Mesothelial cell of epicardium (in vitro differentiated cells): Measurements from ENCODE around the gene MACROD2. TPM values are rescaled to one million over a fixed set of nuclear protein-coding genes. Genes with fewer than 3 reads are reported as not detected.
A peak's percentile ranks its signal among the peaks of the same experiment; 100 is the strongest.

Source experiments
- DNase-seq, 2 experiments: peaks; one replicate each; pipeline ENCODE4 v3.0.0; 2021; ENCODE audit warnings: low spot score in 2 of 2; ENCODE audit not compliant: unreplicated experiment in 2 of 2
- H3K27ac Mint-ChIP-seq: 2 replicates; pipeline ENCODE4 v1.8.0; 2021; ENCODE audit warnings: mixed read lengths
- H3K27me3 Mint-ChIP-seq: 2 replicates; pipeline ENCODE4 v1.8.0; 2021; ENCODE audit warnings: low read depth, mixed read lengths
- H3K36me3 Mint-ChIP-seq: 2 replicates; pipeline ENCODE4 v1.8.0; 2021; ENCODE audit warnings: mixed read lengths
- H3K4me1 Mint-ChIP-seq: 2 replicates; pipeline ENCODE4 v1.8.0; 2021; ENCODE audit warnings: mixed read lengths
- H3K4me3 Mint-ChIP-seq: 2 replicates; pipeline ENCODE4 v1.8.0; 2021; ENCODE audit warnings: mild to moderate bottlenecking, moderate library complexity, mixed read lengths
- H3K9me3 Mint-ChIP-seq: 2 replicates; pipeline ENCODE4 v1.8.0; 2021; ENCODE audit warnings: mixed read lengths
- total RNA-seq: library from RNA; stranded (reverse); gene quantifications from 3 replicates; pipeline ENCODE4 v1.2.1, GENCODE V29; 2021
- TF ChIP-seq, protein P1 (sequence below): fragments of 200-600 bp; sonication (generic); IDR thresholded peaks from one replicate; pipeline ENCODE4 v1.5.0; 2021; ENCODE audit warnings: antibody characterized with exemption; ENCODE audit not compliant: unreplicated experiment

Gene MACROD2
- total RNA-seq, 1 donor from 2014 or later = 10.0 TPM

DNA sequence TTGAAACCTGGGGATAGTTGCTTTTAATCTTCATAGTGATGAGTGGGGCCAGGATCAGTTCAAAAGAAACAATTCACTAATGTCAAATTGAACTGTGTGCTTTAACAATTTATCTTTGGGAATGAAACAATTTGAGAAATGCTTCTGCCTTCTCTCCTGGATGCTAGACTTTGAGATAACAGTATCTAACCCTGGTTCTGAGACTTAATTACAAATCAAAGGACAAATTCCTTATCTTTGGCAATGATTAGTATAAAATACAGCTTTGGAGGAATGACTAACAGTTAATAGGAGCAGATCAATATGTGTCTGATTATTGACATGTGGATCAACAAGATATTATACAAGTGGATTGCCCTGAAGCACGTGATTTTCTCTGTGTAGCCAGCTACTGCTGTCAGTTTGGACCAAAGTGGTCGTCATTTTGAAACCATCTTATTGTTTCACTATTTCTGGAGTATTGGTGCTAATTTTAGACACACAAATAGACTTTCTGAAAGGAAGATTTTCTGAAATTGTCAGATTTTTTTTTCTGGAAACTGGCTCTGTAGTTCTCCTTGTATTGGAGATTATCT is 348.3 kb downstream of the MACROD2 start:
- H3K4me1 Mint-ChIP-seq = peaks cover 39% of the 10 kb centered on the region
- peaks cover 2% of the 10 kb centered on the region for H3K36me3 Mint-ChIP-seq
- H3K27ac Mint-ChIP-seq = peak overlapping the region; percentile 82
- no peaks in the 10 kb centered on the region for H3K27me3 Mint-ChIP-seq
- TF ChIP-seq, protein P1, sequence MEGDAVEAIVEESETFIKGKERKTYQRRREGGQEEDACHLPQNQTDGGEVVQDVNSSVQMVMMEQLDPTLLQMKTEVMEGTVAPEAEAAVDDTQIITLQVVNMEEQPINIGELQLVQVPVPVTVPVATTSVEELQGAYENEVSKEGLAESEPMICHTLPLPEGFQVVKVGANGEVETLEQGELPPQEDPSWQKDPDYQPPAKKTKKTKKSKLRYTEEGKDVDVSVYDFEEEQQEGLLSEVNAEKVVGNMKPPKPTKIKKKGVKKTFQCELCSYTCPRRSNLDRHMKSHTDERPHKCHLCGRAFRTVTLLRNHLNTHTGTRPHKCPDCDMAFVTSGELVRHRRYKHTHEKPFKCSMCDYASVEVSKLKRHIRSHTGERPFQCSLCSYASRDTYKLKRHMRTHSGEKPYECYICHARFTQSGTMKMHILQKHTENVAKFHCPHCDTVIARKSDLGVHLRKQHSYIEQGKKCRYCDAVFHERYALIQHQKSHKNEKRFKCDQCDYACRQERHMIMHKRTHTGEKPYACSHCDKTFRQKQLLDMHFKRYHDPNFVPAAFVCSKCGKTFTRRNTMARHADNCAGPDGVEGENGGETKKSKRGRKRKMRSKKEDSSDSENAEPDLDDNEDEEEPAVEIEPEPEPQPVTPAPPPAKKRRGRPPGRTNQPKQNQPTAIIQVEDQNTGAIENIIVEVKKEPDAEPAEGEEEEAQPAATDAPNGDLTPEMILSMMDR = no peak
- H3K9me3 Mint-ChIP-seq = peaks cover 5% of the 10 kb centered on the region
- no peak overlapping the region for H3K4me3 Mint-ChIP-seq
- no peak for DNase-seq

DNA sequence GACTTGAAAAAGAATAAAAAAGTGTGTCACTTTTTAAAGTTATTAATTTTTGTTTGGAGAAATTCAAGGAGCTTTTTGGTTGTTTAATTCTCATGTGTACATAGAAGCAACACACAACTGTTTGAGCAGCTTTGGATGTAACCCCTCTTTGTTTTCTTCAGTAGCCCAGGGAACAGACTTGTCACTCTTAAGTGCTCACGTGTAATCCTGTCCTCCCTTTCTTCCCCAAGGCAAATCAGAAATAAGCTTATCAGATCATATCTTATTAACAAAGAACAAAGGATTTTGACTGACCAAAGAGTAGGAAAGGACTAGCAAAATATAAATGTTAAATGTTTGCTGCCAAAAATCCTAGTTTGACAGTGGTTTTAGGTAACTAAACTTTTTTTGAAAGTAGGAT is 349.4 kb downstream of the MACROD2 start:
- peaks cover 39% of the 10 kb centered on the region for H3K4me1 Mint-ChIP-seq
- peaks cover 2% of the 10 kb centered on the region for H3K36me3 Mint-ChIP-seq
- TF ChIP-seq, protein P1 = no peak
- no peak for DNase-seq
- no peak overlapping the region for H3K4me3 Mint-ChIP-seq
- H3K27me3 Mint-ChIP-seq = no peaks in the 10 kb centered on the region
- H3K9me3 Mint-ChIP-seq = peaks cover 5% of the 10 kb centered on the region
- peak overlapping the region; percentile 81 for H3K27ac Mint-ChIP-seq

DNA sequence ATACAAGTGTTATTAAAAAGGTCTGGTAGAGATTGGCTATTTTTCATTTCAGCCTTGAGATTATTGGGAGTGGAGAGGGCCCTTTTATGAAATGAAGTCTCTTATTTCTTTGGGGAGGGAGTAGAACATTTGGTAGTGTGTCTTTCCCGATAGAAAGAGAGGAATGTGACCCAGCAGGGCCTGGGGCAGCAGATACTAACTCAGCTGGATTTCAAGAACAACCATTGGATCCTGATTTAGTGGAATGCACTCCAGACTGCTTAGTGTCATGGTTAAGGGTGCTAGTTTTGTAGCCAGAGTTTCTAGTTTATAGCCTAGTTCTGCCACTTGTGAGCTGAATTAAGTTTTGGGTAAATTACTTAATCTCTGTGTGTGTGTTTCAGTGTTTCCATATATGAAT is 360.5 kb downstream of the MACROD2 start:
- Mint-ChIP-seq H3K27ac (peak overlapping the region; percentile 86), H3K4me3 (no peak overlapping the region), H3K4me1 (peaks cover 13% of the 10 kb centered on the region), H3K27me3 (no peaks in the 10 kb centered on the region), H3K36me3 (peaks cover 5% of the 10 kb centered on the region), H3K9me3 (peaks cover 21% of the 10 kb centered on the region)
- no peak for DNase-seq
- TF ChIP-seq, protein P1 = no peak

DNA sequence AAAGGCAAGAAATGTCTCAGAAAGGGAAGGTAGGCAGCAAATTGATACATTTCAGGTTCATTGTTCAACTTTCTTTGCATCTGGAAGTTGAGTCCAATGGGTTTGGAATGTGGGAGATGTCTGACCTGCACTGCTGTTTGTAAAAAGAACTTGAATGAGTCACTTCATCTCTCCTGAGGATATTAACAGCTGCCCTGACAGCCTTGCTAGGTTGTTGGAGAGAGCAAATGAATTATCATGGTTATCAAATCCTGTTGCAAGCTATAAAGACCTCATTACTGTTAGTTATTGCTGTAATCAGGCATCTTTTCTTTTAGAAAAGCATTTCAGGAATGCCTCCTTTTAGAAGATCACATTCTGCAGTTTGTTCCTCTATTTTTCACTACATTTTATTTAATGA is 365.1 kb downstream of the MACROD2 start:
- Mint-ChIP-seq H3K9me3 (peaks cover 8% of the 10 kb centered on the region), H3K36me3 (peaks cover 4% of the 10 kb centered on the region), H3K4me1 (peaks cover 20% of the 10 kb centered on the region), H3K4me3 (no peak overlapping the region), H3K27me3 (no peaks in the 10 kb centered on the region), H3K27ac (peak overlapping the region; percentile 61)
- no peak for DNase-seq
- TF ChIP-seq, protein P1 = no peak

DNA sequence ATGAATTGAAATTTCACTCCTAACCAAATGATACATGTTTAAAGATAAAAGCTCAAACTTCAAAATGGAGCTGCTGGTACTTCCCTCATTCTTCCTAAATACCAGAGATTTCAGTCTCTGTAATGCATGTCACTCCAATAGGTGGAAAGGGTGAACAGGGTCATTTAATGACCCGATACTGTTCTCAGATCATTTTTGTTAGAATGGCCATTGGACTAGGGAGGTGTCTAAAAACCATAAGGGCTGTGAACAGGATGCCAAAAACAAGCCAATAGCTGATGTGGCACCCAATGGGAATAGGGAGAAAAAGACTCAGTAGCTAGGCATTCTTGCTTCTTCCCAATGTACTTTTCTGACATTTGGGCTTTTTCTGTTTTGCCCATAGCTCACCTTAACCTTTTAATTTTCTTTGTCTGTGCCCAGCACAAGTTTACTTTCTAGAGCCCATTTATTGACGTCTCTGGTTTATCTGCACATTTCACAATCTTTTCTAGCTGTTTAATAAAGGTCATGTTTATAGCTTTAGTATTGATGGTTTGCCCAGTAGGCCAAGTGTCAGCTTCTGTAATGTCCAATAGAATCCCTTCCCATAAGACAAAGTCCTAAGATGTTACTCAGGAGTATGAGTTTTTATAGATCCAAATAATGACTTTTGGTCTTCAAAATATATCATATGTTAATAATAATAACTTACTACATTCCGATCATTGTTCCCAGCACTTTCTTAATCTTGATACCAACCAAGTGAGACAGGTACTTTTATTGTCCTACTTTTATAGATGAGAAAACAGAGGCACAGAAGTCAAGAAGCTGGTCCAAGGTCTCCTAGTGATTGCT is 366.4 kb downstream of the MACROD2 start:
- Mint-ChIP-seq H3K27ac (no peak overlapping the region), H3K4me3 (no peak overlapping the region), H3K36me3 (peaks cover 8% of the 10 kb centered on the region), H3K9me3 (peaks cover 15% of the 10 kb centered on the region), H3K4me1 (peaks cover 14% of the 10 kb centered on the region), H3K27me3 (no peaks in the 10 kb centered on the region)
- TF ChIP-seq, protein P1 = no peak
- no peak for DNase-seq
